GM19025 (cell line): ENCODE data around the gene ZBTB38.

Experiments used
- ATAC-seq: cut with Tn5 transposase; IDR thresholded peaks from one replicate; pipeline ENCODE4 v1.9.1; 2021; ENCODE audit warnings: mild to moderate bottlenecking, low read depth, moderate library complexity; ENCODE audit not compliant: unreplicated experiment

ZBTB38 gene

DNA sequence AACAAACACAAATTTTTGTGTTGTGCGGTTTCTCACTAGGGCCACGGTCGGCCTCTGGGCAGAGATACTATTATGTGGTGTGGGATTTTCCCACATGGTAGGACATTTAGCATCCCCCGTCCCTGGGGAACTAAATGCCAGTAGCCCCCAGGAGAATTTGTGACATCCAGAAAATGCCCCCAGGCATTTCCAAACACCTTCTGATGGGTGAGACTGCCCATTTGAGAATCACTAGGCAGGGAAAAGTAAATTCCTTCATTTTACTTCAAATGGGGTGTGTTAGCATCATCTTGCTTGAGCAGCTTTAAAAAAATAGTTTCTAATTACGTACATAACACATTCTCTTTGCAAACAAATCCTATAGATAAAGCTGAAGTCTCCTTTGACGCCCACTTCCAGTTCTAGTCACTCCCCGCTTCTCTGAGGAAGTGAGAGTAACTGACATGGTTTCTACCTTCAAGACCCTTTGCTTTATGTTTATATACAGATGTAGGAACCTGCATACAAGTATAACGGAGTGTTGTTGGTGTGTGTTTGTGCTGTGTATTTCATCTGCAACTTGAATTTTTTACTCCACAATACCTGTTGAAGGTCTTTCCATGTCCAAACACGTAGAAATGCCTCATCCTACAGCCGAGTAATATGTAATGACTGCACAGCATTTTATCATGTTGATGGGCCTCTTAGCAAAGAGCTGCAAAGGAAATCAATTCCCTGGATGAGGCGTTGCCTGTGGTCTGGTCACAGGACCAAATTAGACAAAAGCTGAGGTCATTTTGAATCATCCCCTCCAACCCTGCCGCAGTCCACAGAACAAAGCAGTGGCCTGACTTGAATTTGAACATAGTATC lies 31.4 kb upstream of the ZBTB38 start:
- peak; percentile 78 for ATAC-seq

DNA sequence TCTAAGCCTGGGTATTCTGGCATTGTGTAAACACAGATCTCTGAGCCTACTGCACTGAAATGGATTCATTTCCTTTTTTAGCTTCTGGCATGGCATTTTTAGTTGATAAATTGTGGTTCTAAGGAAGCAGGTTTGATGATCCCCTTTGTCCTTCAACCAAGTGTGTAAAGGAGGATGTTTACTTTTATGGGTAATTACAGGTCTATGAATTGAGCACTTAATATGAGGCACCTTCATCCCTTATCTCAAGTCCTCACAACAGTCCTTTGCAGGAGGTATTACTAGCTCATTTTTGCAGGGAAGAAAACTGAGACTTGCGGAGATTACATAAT lies 30.8 kb upstream of the ZBTB38 start:
- no peak for ATAC-seq

DNA sequence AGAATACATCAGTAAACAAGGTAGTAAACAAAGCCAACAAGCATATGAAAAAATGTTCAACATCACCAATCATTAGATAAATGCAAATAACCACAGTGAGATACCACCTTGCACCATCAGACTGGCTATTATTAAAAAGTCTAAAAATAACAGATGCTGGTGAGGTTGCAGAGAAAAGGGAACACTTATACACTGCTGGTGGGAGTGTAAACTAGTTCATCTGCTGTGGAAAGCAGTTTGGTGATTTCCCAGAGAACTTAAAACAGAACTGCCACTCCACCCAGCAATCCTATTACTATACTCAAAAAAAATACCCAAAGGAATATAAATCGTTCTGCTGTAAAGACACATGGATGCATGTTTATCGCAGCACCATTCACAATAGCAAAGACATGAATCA lies 30.3 kb upstream of the ZBTB38 start:
- ATAC-seq = no peak

DNA sequence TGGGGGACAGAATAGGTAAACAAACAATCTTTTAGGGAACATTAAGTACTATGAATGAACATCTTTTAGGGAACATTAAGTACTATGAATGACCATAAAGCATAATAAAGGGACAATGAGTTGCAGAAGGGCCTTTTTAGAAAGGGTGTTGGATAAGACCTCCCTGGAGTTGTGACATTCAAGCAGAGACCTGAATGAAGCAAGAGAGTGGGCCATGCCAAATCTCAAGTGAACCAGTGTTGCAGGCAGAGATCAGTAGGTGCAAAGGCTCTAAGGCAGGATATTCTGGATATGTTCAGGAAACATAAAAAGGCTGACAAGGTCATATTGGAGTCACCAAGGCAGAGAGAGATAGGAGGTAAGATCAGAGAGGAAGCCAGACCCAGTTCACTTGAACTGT lies 29.4 kb upstream of the ZBTB38 start:
- ATAC-seq = no peak

DNA sequence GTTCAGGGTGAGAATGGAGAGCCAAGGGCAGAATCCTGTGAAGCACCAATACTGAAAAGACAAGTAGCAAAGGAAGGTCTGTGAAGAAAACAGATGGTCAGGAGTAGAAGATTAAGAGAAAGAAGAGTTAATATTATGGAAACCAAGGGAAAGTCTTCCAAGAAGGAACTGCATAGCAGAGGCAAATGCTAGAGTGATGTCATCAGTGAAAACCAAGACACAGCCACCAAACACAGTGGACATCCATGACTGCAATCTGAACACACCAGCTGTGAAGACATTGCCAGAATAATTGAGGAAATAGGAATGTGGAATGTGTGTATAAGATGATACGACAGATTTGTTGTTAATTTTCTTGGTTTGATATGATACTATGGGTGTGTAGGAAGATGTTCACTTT lies 26.8 kb upstream of the ZBTB38 start:
- ATAC-seq = no peak

DNA sequence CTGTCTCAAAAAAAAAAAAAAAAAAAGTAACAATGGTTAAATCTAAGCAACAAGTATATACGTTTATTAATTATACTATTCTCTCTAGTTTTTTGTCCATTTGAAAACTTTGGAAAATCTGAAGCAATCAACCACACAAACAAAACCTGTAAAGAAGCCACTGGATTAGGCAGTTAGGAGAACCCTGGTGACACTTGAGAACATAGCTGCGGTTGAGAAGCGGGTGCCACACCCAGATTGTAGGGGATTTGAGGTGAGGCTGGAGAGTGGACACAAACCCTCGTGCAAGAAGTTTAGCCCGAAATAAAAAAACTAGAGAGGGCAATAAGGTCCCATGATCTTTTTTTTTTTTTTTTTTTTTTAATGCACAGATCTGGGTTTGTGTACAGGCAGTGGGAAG lies 25.9 kb upstream of the ZBTB38 start:
- no peak for ATAC-seq

DNA sequence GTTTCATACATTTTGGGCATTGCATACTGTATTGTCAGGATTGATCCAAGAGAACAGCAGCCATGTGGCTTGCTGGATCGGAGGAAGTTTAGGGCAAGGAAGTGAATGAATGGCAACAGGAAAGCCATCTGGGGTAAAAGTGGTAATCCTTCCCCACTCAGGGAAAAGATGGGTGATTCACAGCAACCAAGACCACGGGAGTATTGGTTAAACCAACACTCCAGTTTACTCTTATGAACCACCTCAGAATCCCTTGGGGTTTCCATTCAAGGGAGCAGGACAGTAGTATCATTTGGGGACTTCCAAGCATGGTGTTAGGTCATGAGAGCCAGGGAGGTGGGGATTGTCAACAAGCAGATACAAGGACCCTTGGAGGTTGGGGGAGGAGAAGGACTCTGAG lies 25.2 kb upstream of the ZBTB38 start:
- no peak for ATAC-seq

DNA sequence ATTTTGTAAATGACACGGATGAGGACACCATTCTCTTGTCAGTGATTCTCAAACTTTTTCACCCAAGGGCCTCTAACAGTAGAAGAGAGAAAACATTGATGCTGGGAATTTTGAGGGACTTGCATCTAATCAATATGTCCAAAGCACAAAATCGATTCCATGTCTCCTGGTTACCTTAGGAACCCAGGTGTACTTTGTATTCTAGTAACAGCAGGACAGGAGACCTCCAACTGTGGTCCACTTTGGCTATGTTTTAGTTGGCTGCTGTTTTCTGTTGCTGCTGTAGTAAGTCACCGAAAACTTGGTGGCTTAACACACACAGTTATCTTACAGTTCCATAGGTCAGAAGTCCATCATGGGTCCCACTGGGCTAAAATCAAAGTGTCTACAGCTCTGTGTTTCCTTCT lies 24.4 kb upstream of the ZBTB38 start:
- no peak for ATAC-seq

DNA sequence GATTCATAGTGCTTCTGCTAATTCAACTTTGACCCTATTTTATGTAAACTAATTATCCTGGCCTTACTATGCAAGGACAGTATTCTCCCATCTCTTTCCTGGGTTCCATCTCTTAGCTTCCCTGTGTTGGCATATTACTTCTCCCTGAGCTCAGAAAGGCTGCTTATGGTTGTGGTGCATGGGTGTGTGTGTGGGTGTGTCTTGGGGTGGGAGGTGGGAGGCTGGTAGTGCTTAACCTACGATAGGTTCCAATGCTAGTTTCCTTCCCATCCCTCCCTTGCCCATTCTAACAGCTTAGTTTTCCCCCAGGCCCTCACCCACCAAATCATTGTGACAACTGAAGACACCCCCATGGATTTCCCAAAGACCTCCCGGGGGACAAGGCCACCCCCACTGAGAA lies 22.8 kb upstream of the ZBTB38 start:
- no peak for ATAC-seq

DNA sequence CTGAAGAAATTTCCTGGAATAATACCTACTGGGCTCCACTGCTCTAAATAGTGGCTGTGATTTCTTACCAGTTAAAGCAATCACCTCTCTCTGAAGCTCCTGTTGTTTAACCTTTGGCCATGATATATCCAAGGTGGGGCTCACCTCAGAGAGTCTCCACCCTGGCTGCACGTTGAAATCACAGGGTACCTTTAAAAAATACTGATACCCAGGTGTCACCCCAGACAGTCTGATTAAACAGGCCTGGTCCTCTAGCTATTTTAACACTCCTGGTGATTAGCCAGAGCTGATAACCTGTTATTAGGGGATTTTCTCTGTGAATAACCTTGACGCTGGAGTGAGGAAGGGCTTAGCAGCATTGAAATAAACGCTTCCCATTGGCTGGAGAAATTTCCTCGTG lies 22.3 kb upstream of the ZBTB38 start:
- no peak for ATAC-seq

DNA sequence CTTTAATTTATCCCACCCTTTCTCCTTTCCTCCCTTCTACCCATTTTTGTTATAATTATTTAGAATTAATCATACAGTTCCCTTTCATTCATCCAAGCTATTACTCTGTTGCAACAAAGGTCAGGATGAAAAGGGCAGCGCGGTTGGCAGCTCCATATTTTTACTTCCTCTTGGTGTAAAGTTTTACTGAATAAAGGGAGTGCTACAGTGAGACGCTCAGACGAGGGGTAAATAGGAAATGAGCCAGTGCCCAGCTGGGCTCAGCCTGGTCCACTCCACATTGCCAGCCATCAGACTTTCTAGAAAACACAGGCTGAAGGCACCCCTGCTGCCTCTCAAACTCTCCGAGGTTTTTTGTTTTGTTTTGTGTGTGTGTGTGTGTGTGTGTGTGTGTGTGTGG lies 21.9 kb upstream of the ZBTB38 start:
- no peak for ATAC-seq

DNA sequence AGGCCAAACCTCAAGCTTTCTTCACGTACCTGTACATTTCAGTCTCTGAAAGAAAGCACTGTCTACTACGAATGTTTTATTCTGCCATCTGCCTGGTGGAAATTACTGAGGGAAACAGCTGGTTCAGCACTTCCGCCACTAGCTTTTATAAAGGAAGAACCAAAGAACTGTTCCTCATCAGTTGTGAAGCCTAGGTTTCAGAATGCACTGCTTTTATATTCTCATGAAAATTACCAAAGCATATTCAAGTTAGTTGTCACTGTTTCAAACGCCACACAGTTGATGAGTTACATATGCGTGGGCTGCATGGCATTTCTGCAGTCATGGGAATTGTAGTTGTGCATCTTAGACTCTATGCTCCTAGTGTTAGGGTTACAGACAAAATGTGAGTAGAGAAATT lies 21.5 kb upstream of the ZBTB38 start:
- ATAC-seq = no peak

DNA sequence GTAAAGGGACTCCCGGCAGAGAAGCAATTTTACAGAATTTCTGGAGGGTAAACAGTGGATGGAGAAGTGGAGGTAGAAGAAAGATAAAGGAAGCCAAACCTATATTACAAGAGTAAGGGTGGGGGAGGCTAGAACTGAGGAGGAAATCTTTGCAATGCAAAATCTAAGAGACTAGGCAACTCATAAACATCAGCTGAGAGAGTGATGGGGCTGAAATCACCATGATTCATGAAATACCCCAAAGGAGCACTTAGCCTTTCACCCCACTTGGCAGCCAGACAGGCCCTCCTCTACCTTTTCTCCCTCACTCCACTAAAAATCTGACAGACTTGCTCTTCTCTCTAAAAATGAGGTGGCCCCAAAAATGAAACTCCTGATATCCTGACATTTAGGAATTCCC lies 19.5 kb upstream of the ZBTB38 start:
- ATAC-seq = no peak

DNA sequence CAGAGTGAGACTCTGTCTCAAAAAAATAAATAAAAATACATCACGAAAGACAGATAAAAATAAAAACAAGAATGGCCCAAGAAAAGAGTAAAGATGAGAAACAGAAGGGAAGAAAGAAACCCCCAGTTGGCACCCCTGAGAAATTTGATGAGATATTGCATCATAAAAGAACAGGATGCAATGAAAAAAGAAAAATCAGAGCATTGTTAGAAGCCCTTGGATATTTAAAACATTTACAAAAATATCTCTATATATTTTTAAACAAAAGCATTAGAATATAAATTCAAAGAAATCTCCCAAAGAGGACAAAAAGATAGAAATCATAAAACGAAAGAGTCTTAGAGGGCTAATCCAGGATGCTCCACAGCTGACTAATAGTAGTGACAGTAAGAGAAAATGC lies 18.6 kb upstream of the ZBTB38 start:
- ATAC-seq = no peak

DNA sequence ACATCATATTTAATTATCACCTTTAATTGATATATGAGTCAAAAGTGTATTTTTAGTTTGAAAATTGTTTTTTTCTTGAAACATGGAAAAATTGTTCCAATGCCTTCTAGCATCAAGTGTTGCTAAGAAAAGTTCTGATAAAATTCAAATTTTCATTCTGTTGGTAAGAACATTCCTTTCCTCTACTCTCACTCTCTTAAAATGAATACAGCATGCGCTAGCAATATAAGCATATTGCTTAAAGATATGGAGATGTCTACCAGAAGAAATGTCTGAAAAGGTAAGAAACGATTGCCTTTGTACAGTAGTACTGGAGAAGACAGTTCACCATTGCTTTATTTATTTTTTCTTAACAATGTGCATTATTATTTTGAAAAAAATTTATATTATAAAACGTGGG lies 17.6 kb upstream of the ZBTB38 start:
- ATAC-seq = no peak

DNA sequence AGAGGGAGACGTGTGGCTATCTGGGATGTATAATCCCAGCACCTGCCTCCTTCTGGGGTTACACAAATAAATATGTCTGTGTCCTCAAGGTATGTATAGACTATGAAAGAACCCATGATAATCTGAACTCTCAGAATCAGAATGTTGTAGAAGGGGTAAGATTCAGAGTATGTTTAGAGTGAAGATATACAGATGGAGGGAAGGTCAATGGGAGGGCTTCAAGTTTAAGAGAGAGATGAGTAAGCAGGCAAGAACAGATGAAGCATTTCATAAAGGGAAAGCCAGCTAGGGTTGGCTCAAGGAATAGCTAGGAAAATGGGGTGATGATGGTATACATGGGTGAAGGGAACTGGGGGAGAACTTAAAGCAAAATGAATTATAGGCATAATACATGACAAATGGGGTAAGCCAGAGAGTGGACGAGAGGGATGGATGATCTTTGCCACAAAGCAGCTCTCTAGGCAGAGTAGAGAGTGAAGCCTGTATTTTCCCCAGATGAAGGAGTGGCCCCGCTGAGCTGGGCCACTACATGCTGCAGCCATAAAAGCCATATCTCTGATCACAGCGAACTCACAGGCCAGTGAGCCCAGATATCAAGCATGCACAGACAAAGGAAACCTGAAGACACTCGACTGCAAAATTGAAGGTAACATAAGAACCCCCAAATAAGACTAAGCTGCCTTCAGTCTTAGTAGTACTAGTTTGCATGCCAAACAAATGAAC lies 15.9 kb upstream of the ZBTB38 start:
- ATAC-seq = no peak

DNA sequence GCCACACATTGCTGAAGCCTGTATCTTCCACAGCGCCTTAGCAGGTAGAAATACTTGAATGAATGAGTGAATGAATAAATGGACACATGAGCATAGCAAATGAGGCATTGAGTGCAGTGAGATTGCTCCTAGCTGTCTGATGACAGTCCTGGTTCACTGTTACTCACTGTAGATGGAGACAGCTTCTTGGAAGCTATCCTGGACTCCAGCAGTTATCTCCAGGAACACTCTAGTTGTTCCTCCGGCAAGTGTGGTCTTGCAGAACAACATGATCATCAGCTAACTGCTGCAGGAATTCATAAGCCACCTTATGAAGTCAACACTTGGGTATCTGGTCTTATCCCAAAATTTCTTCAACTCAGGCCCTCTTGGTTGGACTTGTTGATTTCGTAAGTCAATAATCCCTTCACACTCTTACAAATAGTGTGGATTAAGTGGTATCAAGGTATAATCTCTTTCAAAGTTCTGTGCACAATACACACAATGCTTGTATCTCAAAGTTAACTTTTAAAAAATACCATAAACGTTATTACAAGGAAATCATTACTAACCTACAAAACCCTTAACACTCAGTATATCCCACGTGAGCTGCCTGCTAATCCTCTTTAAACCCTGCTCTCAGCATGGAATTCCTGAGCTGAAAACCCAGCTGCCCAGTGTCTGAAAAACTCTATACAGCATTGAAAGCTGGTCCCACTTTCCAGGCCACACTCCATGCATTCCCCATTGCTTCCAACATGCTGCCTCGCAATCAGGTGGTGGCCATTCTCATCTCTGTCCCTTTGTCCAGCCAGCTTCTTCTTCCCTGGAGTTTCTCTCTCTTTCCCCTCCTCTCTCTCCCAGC lies 14.4 kb upstream of the ZBTB38 start:
- no peak for ATAC-seq

DNA sequence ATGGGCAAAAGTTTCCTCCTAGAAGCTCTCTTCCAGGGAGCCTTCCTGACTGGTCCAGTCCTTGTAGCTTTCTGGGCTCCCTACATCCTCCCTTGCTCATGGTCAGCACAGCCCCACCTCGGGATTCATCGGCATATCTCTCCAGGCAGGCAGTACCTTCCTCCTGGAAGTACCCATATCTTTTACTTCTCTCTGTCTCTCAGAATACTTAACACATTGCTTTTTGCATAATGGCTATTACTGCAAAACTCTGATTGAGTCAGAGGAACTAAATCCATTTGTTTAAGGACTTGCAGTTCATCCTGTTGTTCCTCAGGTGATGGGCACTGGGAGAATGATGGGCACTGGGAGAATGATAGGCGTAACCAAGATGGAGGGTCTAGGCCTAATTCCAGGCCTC lies 13.8 kb upstream of the ZBTB38 start:
- ATAC-seq = no peak

DNA sequence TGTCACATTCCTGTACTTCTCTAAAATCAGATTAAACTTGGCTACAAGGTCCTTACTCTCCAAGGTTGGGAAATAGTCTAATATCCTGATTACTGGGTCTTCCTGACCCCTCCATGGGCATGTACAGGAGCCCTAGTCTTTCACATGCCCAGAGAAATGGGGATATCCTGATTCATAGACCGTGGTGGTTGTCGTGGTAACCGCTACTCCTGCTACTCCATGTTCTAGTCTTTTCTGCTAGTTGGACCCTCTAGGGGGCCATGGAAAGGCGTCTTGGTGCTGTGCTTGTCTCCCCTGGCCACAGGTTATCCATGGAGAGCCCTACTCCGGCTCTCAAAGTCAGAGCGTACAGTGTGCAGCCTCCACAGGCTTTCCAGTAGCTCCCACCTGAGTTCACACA lies 13.1 kb upstream of the ZBTB38 start:
- ATAC-seq = no peak

DNA sequence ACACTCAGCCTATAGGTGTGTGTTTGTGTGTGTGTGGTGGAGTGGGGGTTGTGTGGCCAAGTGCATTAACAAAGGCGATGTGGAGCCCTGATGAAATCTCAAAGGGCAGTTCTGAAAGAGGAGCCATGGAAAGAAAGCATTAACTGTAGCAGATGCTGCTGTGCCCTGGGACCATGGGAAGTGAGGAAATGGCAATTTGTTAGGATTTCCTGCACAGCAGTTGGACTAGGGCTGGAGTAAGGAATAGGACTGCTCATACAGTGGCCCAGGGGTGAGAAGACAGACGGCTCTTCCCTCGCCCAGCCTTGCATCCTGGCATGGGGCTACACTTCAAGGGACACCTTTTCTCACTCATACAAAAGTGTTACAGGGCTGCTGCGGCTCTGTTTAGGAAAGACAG lies 12.3 kb upstream of the ZBTB38 start:
- ATAC-seq = no peak

DNA sequence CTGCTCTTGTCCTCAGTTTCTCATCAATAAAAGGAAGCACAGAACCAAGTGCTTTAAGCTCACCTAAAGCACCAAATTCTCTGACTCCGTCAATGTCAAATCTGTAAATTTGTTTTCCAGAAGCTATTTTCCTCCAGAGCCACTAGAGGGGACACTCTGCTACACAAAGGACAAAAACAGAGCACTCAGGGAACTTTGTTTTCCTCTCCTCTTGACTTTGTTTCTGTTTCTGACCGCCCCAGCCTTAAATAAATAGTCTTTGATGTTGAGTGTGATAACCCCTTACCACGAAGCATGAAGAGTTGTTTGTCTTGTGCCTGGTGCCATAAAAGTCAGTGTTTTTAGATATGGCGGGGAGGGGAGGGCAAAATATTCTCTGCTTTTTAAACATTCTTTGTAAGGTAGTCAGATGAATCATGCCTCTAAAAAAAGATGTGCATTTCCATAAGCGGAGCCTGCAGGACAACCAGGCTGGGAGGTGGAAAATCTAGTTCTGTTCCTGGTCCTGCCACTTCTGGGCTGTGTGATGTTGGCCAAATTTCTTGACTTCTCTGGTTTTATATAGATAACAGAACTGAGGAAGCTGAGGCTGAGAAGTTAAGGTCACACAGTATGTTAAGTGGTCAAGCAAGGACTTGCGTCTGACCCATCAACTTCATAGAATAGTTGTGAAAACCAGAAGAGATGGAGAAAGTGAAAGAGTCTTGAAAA lies 7.3 kb upstream of the ZBTB38 start:
- peak; percentile 58 for ATAC-seq
